K562 (cell line): ENCODE measurements around the gene KLRK1. TPM values are rescaled to one million over a fixed set of nuclear protein-coding genes. Genes with fewer than 3 reads are reported as not detected.

Source experiments
- ATAC-seq: fragments of 200-7000 bp; cut with Tn5 transposase; 3 replicates; pipeline ENCODE4 v1.9.1; 2020; ENCODE audit warnings: moderate library complexity
- BruUV-seq: library from RNA; stranded (reverse); fragments of 400-500 nt; replicated peaks from 2 replicates; lab custom pipeline; 2021; lab: Mats Ljungman, UMichigan
- CTCF ChIA-PET: fragments of 300-600 bp; formaldehyde crosslinking; extraction: SDS; loops from one replicate; lab custom pipeline; 2021; ENCODE audit warnings: low intra/inter-chr PET ratio; lab: Yijun Ruan, JAX
- POLR2A ChIA-PET: fragments of 300-600, 350-650 bp; sonication (Branson Sonifier 250); formaldehyde crosslinking; extraction: SDS; loops from one replicate; lab custom pipeline; 2021; ENCODE audit warnings: antibody characterized with exemption, inconsistent platforms; lab: Yijun Ruan, JAX
- DNase-seq, 4 experiments: peaks; one replicate each; pipeline versions ENCODE4 v3.0.0 to v3.0.0-alpha.2; 2011 to 2018; ENCODE audit warnings: low spot score in 3 of 4, mixed read lengths in 3 of 4; ENCODE audit errors: extremely low read depth in 1 of 4
- FAIRE-seq: peaks from 2 replicates; lab custom pipeline; 2011; peaks lifted over from hg19 to GRCh38; lab: Jason Lieb, UNC
- H2AFZ ChIP-seq: 2 replicates; pipeline ENCODE4 v1.6.0; 2011; ENCODE audit warnings: low read depth, low read length, control low read depth, inconsistent platforms
- H3K27ac ChIP-seq: fragments of 200-600 bp; 3 replicates; pipeline ENCODE4 v1.8.0; 2011; ENCODE audit warnings: low read depth, mild to moderate bottlenecking, control low read depth, inconsistent platforms, low read length, moderate library complexity, mixed read lengths; ENCODE audit errors: extremely low read depth
- H3K27me3 ChIP-seq, 2 experiments: fragments of 300-600 bp in 1 of 2; 2 replicates in 1 of 2; 3 replicates in 1 of 2; pipeline versions ENCODE4 v1.6.0 to v1.8.0; 2011; ENCODE audit warnings: inconsistent platforms in 2 of 2, low read length in 2 of 2, mild to moderate bottlenecking in 1 of 2, mixed read lengths in 1 of 2, moderate library complexity in 1 of 2; ENCODE audit not compliant: control insufficient read depth in 2 of 2, insufficient read depth in 2 of 2
- H3K36me3 ChIP-seq: fragments of 300-600 bp; 3 replicates; pipeline ENCODE4 v1.8.0; 2011; ENCODE audit warnings: mild to moderate bottlenecking, low read length, inconsistent platforms; ENCODE audit not compliant: control insufficient read depth, insufficient read depth
- H3K4me1 ChIP-seq, 2 experiments: fragments of 200-600 bp in 1 of 2; replicated peaks in 1 of 2; 2 replicates in 1 of 2; 3 replicates in 1 of 2; pipeline versions ENCODE4 v1.5.1 to v1.8.0; 2011; ENCODE audit warnings: inconsistent platforms in 2 of 2, low read length in 2 of 2, mild to moderate bottlenecking in 1 of 2, mixed read lengths in 1 of 2, moderate library complexity in 1 of 2; ENCODE audit not compliant: control insufficient read depth in 2 of 2, insufficient read depth in 2 of 2
- H3K4me2 ChIP-seq: 2 replicates; pipeline ENCODE4 v1.6.1; 2011; ENCODE audit warnings: low read length, control low read depth, inconsistent platforms, mixed read lengths; ENCODE audit not compliant: insufficient read depth
- H3K4me3 ChIP-seq: fragments of 200-600 bp; sonication (generic), shearing (Covaris generic); 2 replicates; pipeline ENCODE4 v1.5.1; 2016; ENCODE audit warnings: control low read depth, inconsistent platforms
- H3K79me2 ChIP-seq: fragments of 200-600 bp; 3 replicates; pipeline ENCODE4 v1.8.0; 2011; ENCODE audit warnings: low read length, inconsistent platforms; ENCODE audit not compliant: control insufficient read depth, insufficient read depth
- H3K9ac ChIP-seq, 2 experiments: 2 replicates each; pipeline versions ENCODE4 v1.6.0 to v1.6.1; 2011; ENCODE audit warnings: low read depth in 2 of 2, low read length in 2 of 2, control low read depth in 1 of 2, inconsistent platforms in 1 of 2, mild to moderate bottlenecking in 1 of 2, mixed read lengths in 1 of 2; ENCODE audit not compliant: insufficient read depth in 1 of 2
- H3K9me1 ChIP-seq: one replicate; pipeline ENCODE4 v1.6.0; 2011; ENCODE audit warnings: inconsistent platforms, mild to moderate bottlenecking, low read length, moderate library complexity; ENCODE audit not compliant: control insufficient read depth, insufficient read depth
- H3K9me3 ChIP-seq: replicated peaks from 2 replicates; pipeline ENCODE4 v1.5.1; 2011; ENCODE audit warnings: low read depth, low read length, inconsistent platforms; ENCODE audit not compliant: control insufficient read depth, insufficient read depth
- H4K20me1 ChIP-seq: replicated peaks from 2 replicates; pipeline ENCODE4 v1.6.1; 2011; ENCODE audit warnings: low read length, inconsistent platforms, mixed read lengths; ENCODE audit not compliant: control insufficient read depth, insufficient read depth
- CBX2 ChIP-seq: fragments of 200-600 bp; sonication (generic); IDR thresholded peaks from one replicate; pipeline ENCODE4 v1.6.1; 2012; ENCODE audit warnings: mild to moderate bottlenecking, low read length, inconsistent platforms; ENCODE audit not compliant: insufficient read depth, poor library complexity, severe bottlenecking
- EGR1 ChIP-seq: fragments of 450-650 bp; conservative IDR thresholded peaks from 2 replicates; pipeline ENCODE4 v1.6.1; 2017; ENCODE audit warnings: mild to moderate bottlenecking
- HDAC8 ChIP-seq: fragments of 450-650 bp; IDR thresholded peaks from 2 replicates; pipeline ENCODE4 v1.6.1; 2016; ENCODE audit warnings: mild to moderate bottlenecking, missing genetic modification characterization, moderate library complexity, missing compliant biosample characterization
- NONO ChIP-seq, 2 experiments: fragments of 200-400 bp in 1 of 2; fragments of 450-650 bp in 1 of 2; formaldehyde crosslinking in 1 of 2; IDR thresholded peaks; 2 replicates each; pipeline ENCODE4 v1.6.1; 2017; ENCODE audit warnings: low read depth in 2 of 2, mild to moderate bottlenecking in 2 of 2, moderate library complexity in 2 of 2, low read length in 1 of 2
- NR1H2 ChIP-seq: sonication (generic); formaldehyde crosslinking; IDR thresholded peaks from 2 replicates; pipeline ENCODE4 v1.4.0; 2020; ENCODE audit warnings: mild to moderate bottlenecking, missing genetic modification reagents
- WGBS: fragments of 100-300 bp; shearing (Covaris generic); methylation state at CpG from one replicate; pipeline ENCODE4 v1.1.6; 2016; ENCODE audit warnings: low coverage, mixed read lengths; ENCODE audit not compliant: insufficient coverage; ENCODE audit errors: missing lambda C conversion rate; 5-methylcytosine and 5-hydroxymethylcytosine counted together
- in situ Hi-C: fragments of 300-500 bp; cut with MboI; formaldehyde crosslinking; loops from 4 replicates; pipeline ENCODE4 v1.15.0; 2018; ENCODE audit warnings: inconsistent platforms, mixed read lengths
- intact Hi-C: fragments of 100-400 bp; cut with micrococcal nuclease; formaldehyde crosslinking; loops from 2 replicates; pipeline ENCODE4 v1.14.2; 2022
- polyA plus RNA-seq, 8 experiments: library from polyadenylated mRNA; depleted of rRNA in 4 of 8; stranded (reverse) in 5 of 8; unstranded in 3 of 8; fragments of >200 nt; fragmentation: Nextera tagmentation in 2 of 8; fragmentation: Illumina TruSeq in 1 of 8; extraction: Ambion mirVana in 2 of 8; extraction: Trizol in 1 of 8; gene quantifications; 2 replicates each; pipeline versions ENCODE4 v1.2.1 to v1.2.3, GENCODE V29; 2011 to 2014; ENCODE audit warnings: inconsistent platforms in 1 of 8, missing spikeins in 1 of 8
- total RNA-seq, 7 experiments: library from RNA; depleted of rRNA in 6 of 7; stranded (reverse); fragments of >200 nt in 6 of 7; fragmentation: Illumina TruSeq in 2 of 7; extraction: Trizol in 2 of 7; gene quantifications; 2 replicates each; pipeline versions ENCODE4 v1.2.1 to v1.2.3, GENCODE V29; 2011 to 2021; ENCODE audit warnings: low replicate concordance in 1 of 7
- TF ChIP-seq, protein P1 (sequence below): conservative IDR thresholded peaks from 2 replicates; pipeline ENCODE4 v1.6.1; 2011; ENCODE audit warnings: low read depth, mild to moderate bottlenecking, low read length; ENCODE audit not compliant: control insufficient read depth

KLRK1 gene
- total and polyA plus RNA-seq, 9 of the 15 experiments (the other 6 are each of a cell fraction or from before 2014, with no cell fraction given), result 0.03 to 0.09 (median 0.06) TPM; not detected in 3

DNA sequence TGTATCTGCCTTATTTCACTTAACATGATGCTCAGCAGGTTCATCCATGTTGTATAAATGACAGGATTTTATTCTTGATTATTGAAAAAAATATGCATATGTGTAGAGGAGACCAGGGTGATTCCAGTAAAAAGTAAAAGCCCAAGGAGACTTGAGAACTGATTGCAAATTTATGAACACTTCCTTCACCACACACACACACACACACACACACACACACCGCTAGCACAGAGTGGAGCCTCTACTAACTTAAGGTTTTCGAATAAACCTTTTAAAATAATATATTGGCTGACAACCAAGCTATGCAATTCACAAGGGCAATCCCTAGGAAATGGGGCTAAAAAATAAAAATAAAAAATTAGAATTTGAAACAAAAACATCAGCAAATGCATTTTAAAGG is 8.3 kb upstream of the KLRK1 start:
- DNase-seq, result no peak
- no peak overlapping the region for H3K9ac ChIP-seq
- POLR2A ChIA-PET, result no interaction called here
- H3K79me2 ChIP-seq, result no peaks in the 10 kb centered on the region
- H3K4me3 ChIP-seq, result no peak overlapping the region
- whole genome bisulfite sequencing, result 21% methylated on average over 2 of the region's 2 CpGs
- H3K4me1 ChIP-seq, result no peaks in the 10 kb centered on the region
- no peak overlapping the region for H2AFZ ChIP-seq
- FAIRE-seq, result no peak
- no peak for TF ChIP-seq EGR1
- no peak for TF ChIP-seq HDAC8 (tag)
- TF ChIP-seq, protein P1, sequence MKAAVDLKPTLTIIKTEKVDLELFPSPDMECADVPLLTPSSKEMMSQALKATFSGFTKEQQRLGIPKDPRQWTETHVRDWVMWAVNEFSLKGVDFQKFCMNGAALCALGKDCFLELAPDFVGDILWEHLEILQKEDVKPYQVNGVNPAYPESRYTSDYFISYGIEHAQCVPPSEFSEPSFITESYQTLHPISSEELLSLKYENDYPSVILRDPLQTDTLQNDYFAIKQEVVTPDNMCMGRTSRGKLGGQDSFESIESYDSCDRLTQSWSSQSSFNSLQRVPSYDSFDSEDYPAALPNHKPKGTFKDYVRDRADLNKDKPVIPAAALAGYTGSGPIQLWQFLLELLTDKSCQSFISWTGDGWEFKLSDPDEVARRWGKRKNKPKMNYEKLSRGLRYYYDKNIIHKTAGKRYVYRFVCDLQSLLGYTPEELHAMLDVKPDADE, result no peak
- no peak for TF ChIP-seq NR1H2 (CRISPR knock-in tag)
- TF ChIP-seq CBX2, result no peak
- TF ChIP-seq NONO (IDR thresholded peaks at IDR 0.05; ENCODE audit: low read depth in 2 of 2, low read length in 1 of 2), result no peak
- no peak overlapping the region for H3K27ac ChIP-seq
- no peaks in the 10 kb centered on the region for H3K36me3 ChIP-seq
- no peaks in the 10 kb centered on the region for H3K27me3 ChIP-seq
- H3K9me1 ChIP-seq, result no peaks in the 10 kb centered on the region
- in situ Hi-C loops, result no loop called here
- H4K20me1 ChIP-seq, result no peaks in the 10 kb centered on the region
- CTCF ChIA-PET, result no interaction called here
- intact Hi-C loops, result no loop called here
- BruUV-seq, result no TSS peak
- H3K4me2 ChIP-seq, result no peak overlapping the region
- no peaks in the 10 kb centered on the region for H3K9me3 ChIP-seq
- no peak for ATAC-seq
